Ishikawa (cell line): Measurements from ENCODE around the gene SLC66A1.

Experiments used
- EP300 ChIP-seq: IDR thresholded peaks from 2 replicates; pipeline ENCODE4 v1.6.1; 2012; ENCODE audit warnings: borderline replicate concordance
- FOXM1 ChIP-seq: IDR thresholded peaks from 2 replicates; pipeline ENCODE4 v1.6.1; 2012; ENCODE audit warnings: low read depth, borderline replicate concordance
- RAD21 ChIP-seq: IDR thresholded peaks from 2 replicates; pipeline ENCODE4 v1.6.1; 2012; ENCODE audit warnings: low read depth
- TAF1 ChIP-seq: IDR thresholded peaks from 2 replicates; pipeline ENCODE4 v1.6.1; 2012; ENCODE audit warnings: low read depth, mild to moderate bottlenecking
- TCF12 ChIP-seq: IDR thresholded peaks from 2 replicates; pipeline ENCODE4 v1.6.1; 2012; ENCODE audit warnings: low read depth
- YY1 ChIP-seq: IDR thresholded peaks from 2 replicates; pipeline ENCODE4 v1.6.1; 2012; ENCODE audit warnings: low read depth
- TF ChIP-seq, protein P1 (sequence below): IDR thresholded peaks from 2 replicates; pipeline ENCODE4 v1.6.1; 2012
- TF ChIP-seq, protein P2 (sequence below): IDR thresholded peaks from 2 replicates; pipeline ENCODE4 v1.6.1; 2012; ENCODE audit warnings: low read depth, mild to moderate bottlenecking

DNA sequence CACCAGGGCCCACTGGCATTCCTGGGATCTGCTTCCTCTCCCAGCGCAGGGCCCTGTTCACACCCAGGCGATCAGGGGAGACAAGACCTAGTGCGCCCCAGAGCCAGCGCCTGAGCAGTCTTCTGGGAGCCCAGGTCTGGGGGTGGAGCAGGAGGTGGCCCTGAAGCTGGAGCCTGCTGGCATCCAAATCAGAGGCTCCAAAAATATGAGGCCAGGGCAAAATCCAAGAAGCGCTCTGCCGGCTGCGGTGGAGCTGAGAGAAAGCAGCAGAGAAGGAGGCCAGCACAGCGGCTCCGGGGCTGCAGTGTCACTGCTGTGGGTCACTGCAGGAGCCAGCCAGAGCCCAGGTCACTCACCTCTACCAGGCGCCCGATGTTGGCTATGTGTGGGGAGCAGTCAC is 32.7 kb downstream of the SLC66A1 start:
- TF ChIP-seq TCF12, result no peak
- TF ChIP-seq, protein P1, sequence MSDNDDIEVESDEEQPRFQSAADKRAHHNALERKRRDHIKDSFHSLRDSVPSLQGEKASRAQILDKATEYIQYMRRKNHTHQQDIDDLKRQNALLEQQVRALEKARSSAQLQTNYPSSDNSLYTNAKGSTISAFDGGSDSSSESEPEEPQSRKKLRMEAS, result no peak
- TF ChIP-seq TAF1, result no peak
- no peak for TF ChIP-seq YY1
- TF ChIP-seq RAD21, result no peak
- TF ChIP-seq, protein P2, sequence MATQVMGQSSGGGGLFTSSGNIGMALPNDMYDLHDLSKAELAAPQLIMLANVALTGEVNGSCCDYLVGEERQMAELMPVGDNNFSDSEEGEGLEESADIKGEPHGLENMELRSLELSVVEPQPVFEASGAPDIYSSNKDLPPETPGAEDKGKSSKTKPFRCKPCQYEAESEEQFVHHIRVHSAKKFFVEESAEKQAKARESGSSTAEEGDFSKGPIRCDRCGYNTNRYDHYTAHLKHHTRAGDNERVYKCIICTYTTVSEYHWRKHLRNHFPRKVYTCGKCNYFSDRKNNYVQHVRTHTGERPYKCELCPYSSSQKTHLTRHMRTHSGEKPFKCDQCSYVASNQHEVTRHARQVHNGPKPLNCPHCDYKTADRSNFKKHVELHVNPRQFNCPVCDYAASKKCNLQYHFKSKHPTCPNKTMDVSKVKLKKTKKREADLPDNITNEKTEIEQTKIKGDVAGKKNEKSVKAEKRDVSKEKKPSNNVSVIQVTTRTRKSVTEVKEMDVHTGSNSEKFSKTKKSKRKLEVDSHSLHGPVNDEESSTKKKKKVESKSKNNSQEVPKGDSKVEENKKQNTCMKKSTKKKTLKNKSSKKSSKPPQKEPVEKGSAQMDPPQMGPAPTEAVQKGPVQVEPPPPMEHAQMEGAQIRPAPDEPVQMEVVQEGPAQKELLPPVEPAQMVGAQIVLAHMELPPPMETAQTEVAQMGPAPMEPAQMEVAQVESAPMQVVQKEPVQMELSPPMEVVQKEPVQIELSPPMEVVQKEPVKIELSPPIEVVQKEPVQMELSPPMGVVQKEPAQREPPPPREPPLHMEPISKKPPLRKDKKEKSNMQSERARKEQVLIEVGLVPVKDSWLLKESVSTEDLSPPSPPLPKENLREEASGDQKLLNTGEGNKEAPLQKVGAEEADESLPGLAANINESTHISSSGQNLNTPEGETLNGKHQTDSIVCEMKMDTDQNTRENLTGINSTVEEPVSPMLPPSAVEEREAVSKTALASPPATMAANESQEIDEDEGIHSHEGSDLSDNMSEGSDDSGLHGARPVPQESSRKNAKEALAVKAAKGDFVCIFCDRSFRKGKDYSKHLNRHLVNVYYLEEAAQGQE, result no peak
- TF ChIP-seq EP300, result no peak
- TF ChIP-seq FOXM1, result no peak
